ENCODE measurements around the gene CSTB. TPM values are rescaled to one million over a fixed set of nuclear protein-coding genes. Genes with fewer than 3 reads are reported as not detected.
A peak's percentile ranks its signal among the peaks of the same experiment; 100 is the strongest.

The CSTB gene
- total RNA-seq, 1 donor from 2014 or later: 42.6 TPM

DNA sequence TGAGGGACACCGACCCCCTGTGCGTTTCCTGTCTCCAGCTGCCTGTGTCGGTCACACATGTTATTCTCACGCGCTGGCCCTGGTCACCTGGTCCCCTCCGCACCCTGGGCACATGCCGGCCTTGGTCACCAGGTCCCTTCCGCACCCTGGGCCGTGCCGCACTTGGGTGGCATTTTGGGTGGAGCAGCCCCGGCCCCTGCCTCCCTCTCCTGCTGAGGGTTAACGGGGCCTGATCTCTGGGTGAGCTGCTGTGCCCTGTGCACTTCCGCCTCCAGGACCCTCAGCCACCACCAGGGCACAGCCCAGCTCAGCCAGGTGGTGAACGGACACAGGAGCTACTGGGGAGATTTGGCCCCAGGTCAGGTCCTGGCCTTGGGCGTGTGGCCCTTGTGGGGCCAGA lies 39.9 kb upstream of the CSTB start:
- DNase-seq (ENCODE audit: low spot score, unreplicated experiment): no peak
- Mint-ChIP-seq H3K36me3 (ENCODE audit: insufficient read depth) (peaks cover 1% of the 10 kb centered on the region), H3K27ac (no peak overlapping the region), H3K27me3 (peaks cover 5% of the 10 kb centered on the region), H3K4me1 (ENCODE audit: low read depth) (peaks cover 6% of the 10 kb centered on the region), H3K4me3 (ENCODE audit: low read depth) (no peak overlapping the region), H3K9me3 (ENCODE audit: low read depth) (peaks cover 4% of the 10 kb centered on the region)
- TF ChIP-seq, protein P1, sequence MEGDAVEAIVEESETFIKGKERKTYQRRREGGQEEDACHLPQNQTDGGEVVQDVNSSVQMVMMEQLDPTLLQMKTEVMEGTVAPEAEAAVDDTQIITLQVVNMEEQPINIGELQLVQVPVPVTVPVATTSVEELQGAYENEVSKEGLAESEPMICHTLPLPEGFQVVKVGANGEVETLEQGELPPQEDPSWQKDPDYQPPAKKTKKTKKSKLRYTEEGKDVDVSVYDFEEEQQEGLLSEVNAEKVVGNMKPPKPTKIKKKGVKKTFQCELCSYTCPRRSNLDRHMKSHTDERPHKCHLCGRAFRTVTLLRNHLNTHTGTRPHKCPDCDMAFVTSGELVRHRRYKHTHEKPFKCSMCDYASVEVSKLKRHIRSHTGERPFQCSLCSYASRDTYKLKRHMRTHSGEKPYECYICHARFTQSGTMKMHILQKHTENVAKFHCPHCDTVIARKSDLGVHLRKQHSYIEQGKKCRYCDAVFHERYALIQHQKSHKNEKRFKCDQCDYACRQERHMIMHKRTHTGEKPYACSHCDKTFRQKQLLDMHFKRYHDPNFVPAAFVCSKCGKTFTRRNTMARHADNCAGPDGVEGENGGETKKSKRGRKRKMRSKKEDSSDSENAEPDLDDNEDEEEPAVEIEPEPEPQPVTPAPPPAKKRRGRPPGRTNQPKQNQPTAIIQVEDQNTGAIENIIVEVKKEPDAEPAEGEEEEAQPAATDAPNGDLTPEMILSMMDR (IDR thresholded peaks at IDR 0.05; ENCODE audit: unreplicated experiment): no peak

DNA sequence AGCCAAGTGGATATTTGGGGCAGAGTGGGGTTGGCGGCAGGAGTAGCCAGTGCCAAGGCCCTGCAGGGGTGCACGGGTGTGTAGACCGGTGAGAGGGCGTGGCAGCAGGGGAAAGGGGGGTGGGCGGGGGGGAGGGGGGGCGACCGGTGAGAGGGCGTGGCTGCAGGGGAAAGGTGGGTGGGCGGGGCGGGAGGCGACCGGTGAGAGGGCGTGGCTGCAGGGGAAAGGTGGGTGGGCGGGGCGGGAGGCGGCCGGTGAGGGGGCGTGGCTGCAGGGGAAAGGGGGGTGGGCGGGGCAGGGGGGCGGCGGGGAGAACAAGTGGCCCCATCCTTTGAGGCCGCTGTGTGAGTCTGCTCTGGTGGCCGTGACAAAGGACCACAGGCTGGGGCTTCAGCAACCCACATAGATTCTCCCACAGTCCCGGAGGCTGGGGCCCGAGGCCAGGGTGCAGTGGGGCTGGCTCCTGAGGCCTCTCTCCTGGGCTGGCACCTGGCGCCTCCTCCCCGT lies 39.1 kb upstream of the CSTB start:
- peaks cover 6% of the 10 kb centered on the region for H3K4me1 Mint-ChIP-seq (ENCODE audit: low read depth)
- peak overlapping the region; percentile 93 for H3K27ac Mint-ChIP-seq
- peaks cover 1% of the 10 kb centered on the region for H3K36me3 Mint-ChIP-seq (ENCODE audit: insufficient read depth)
- no peak for DNase-seq (ENCODE audit: low spot score, unreplicated experiment)
- H3K27me3 Mint-ChIP-seq: peaks cover 5% of the 10 kb centered on the region
- TF ChIP-seq, protein P1 (IDR thresholded peaks at IDR 0.05; ENCODE audit: unreplicated experiment): no peak
- no peak overlapping the region for H3K4me3 Mint-ChIP-seq (ENCODE audit: low read depth)
- H3K9me3 Mint-ChIP-seq (ENCODE audit: low read depth): peaks cover 4% of the 10 kb centered on the region

DNA sequence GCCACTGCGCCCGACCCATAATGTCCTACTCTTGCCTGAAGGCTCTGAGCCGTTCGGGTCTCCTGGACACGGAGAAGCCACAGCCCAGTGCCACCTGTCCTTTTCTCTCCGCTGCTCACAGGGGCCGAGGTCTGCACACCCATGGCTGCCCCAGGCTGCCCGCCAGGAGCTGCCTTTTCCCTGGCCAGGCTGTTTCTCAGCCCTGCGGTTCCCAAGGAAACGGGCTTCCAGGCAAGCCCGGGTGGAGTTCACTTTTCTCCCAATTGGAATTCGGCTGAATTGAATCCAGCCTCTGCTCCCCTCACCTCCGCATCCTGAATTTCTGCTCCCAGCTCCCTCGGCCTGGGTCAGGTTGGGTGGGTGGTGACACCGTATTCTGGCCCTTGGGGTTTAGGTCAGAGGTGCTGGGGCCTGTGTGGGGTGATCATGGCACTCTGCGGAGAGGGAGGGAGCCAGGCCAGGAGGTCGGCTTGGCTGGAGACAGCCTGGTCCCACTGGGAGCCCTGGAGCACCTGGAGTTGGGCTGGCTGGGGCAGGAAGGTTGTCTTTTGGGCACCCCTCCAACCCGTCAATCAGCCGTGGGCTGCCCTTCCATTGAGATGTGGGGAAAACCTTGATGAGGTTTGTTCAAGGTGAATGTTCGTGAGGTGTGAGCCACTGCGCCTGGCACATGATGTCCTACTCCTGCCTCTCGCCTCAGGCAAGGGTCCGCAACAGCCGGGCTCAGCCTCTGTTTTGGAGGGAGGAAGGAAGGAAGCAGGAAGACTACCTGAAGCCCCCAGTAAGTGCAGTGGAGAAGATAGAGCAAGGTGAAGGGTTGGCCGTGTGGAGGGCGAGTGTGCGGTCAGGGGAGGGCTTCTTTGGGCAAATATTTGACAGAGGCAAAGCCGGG lies 38.4 kb upstream of the CSTB start:
- Mint-ChIP-seq H3K27me3 (peaks cover 5% of the 10 kb centered on the region), H3K9me3 (ENCODE audit: low read depth) (peaks cover 4% of the 10 kb centered on the region), H3K4me3 (ENCODE audit: low read depth) (no peak overlapping the region), H3K4me1 (ENCODE audit: low read depth) (peaks cover 6% of the 10 kb centered on the region), H3K36me3 (ENCODE audit: insufficient read depth) (peaks cover 1% of the 10 kb centered on the region), H3K27ac (peak overlapping the region; percentile 93)
- DNase-seq (ENCODE audit: low spot score, unreplicated experiment): no peak
- TF ChIP-seq, protein P1 (IDR thresholded peaks at IDR 0.05; ENCODE audit: unreplicated experiment): no peak

DNA sequence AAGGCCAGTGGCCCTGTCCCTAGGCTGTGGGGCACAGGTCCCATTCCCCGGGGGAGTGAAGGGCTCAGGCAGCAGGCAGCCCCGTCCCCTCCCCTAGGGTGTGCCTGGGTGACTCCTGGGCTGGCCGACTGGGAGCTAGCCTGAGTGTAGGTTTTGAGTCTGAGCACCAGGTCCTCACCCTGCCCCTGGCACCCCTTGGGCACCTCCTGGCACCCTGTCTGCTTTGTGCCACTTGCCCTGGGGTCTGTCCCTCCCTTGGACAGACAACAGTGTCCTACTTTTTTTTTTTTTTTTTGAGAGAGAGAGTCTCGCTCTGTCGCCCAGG lies 37.5 kb upstream of the CSTB start:
- H3K9me3 Mint-ChIP-seq (ENCODE audit: low read depth): peaks cover under 1% of the 10 kb centered on the region
- no peak for DNase-seq (ENCODE audit: low spot score, unreplicated experiment)
- H3K4me3 Mint-ChIP-seq (ENCODE audit: low read depth): no peak overlapping the region
- H3K27ac Mint-ChIP-seq: no peak overlapping the region
- H3K4me1 Mint-ChIP-seq (ENCODE audit: low read depth): peaks cover 6% of the 10 kb centered on the region
- peaks cover 5% of the 10 kb centered on the region for H3K27me3 Mint-ChIP-seq
- no peaks in the 10 kb centered on the region for H3K36me3 Mint-ChIP-seq (ENCODE audit: insufficient read depth)
- TF ChIP-seq, protein P1 (IDR thresholded peaks at IDR 0.05; ENCODE audit: unreplicated experiment): no peak

GRCh38 chr21:43812957-43813655 lies 37.0 kb upstream of the CSTB start:
- DNase-seq (ENCODE audit: low spot score, unreplicated experiment): no peak
- H3K4me1 Mint-ChIP-seq (ENCODE audit: low read depth): peaks cover 6% of the 10 kb centered on the region
- no peak overlapping the region for H3K4me3 Mint-ChIP-seq (ENCODE audit: low read depth)
- H3K27me3 Mint-ChIP-seq: peaks cover 5% of the 10 kb centered on the region
- TF ChIP-seq, protein P1 (IDR thresholded peaks at IDR 0.05; ENCODE audit: unreplicated experiment): no peak
- H3K36me3 Mint-ChIP-seq (ENCODE audit: insufficient read depth): no peaks in the 10 kb centered on the region
- H3K9me3 Mint-ChIP-seq (ENCODE audit: low read depth): no peaks in the 10 kb centered on the region
- no peak overlapping the region for H3K27ac Mint-ChIP-seq
